Stimulated activated CD4-positive, alpha-beta T cell treated with anti-CD3 and anti-CD28 coated beads, Interleukin-15, amount 100 ng/mL, for 1 hour (primary cell): Measurements from ENCODE around the gene PLEKHM2.

Experiments used
- DNase-seq, 2 donors: peaks; one replicate each; pipeline ENCODE4 v3.0.0-alpha.2; 2020; ENCODE audit warnings: low read depth in 1 of 2, low spot score in 1 of 2

The PLEKHM2 gene

DNA sequence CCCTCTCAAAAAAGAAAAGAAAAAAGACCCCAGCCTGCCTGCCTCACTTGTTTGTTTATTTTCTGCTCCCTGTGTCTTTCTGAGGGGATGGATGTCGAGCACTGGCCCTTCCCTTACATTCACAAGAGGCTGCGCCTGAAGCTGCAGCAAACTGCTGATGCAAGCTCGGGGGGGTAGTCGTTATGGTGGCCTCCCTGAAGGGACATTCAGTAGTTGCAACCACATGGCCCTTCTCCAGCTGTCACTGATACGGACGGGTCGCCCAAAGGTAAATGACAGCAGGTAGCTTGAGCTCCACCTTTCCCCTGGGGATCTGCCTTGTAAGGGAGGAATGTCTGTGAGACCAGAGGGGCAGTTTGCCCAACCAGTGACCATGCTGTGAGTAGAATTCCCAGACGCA is 17.7 kb downstream of the PLEKHM2 start:
- no peak for DNase-seq

DNA sequence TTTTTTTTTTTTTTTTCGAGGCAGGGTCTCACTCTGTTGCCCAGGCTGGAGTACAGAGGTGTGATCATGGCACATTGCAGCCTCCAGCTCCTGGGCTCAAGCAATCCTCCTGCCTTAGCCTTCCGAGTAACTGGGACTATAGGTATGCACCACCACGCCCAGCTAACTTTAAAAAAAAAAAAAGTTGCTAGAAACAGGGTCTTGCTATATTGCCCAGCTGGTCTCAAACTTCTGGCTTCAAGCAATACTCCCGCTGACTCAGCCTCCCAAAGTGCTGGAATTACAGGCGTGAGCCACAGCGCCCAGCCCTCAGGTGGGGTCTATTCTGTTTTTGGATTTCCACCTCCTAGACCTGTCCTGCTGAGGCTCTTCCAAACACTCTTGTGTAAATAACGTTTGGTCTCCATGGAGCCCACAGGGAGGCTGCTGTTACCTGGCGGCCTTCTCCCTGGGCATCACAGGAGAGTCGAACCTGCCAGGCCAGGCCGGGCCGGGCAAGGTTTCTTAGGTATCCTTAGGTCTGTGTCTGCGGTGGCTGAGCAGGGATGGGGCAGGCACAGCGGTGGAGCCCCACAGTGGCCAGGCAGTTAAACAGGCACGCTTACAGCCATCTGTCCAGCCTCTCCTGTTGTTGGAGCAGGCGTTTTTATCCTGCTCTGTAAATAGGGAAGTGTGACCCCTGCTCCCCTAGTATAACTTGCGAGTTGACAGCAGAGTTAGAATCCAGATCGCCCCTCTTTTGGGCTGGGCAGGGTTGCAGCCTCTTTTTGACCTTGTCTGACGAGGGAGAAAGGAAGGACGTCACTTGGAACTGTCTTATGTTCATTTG is 18.8 kb downstream of the PLEKHM2 start:
- no peak for DNase-seq

GRCh38 chr1:15703562-15703961 is 19.4 kb downstream of the PLEKHM2 start:
- no peak for DNase-seq

DNA sequence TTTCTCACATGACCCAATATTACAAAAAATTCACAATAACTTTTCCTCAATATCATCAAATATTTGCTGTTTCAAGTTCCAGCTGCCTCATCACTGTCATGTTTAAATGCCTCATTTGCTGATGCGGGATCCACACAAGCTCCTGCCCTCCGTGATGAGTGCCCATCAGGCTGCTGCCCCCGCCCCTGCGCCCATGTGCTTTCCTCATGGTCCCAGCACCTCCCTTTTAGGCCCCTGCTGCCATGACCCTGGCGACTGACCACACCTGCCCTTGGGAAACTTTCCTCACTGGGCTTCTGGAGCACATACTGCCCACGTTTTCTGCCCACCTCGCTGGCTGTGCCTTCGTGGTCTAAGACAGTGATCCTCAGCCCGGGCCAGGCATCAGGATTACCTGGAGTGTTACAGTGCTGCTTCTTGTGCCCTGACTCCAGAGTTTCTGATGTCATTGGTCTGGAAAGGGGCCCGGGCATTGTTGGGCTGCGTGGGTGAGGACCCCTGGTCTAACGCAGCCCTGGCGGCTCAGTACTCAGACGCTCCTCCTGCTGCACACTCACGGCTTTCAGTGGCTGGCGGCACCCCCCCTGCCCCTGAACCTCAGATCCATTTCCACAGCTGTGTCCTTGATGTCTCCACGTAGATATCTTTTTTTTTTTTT is 20.5 kb downstream of the PLEKHM2 start:
- DNase-seq: no peak

DNA sequence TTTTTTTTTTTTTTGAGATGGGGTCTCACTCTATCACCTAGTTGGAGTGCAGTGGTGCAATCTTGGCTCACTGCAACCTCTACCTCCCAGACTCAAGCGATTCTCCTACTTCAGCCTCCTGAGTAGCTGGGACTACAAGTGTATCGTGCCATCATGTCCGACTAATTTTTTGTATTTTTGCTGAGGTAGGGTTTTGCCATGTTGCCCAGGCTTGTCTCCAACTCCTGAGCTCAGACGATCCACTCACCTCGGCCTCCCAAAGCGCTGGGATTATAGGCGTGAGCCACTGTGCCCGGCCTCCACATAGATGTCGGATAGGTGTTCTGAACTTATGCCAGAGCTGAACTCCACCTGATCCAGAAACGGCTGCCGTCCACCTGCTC is 21.1 kb downstream of the PLEKHM2 start:
- no peak for DNase-seq

DNA sequence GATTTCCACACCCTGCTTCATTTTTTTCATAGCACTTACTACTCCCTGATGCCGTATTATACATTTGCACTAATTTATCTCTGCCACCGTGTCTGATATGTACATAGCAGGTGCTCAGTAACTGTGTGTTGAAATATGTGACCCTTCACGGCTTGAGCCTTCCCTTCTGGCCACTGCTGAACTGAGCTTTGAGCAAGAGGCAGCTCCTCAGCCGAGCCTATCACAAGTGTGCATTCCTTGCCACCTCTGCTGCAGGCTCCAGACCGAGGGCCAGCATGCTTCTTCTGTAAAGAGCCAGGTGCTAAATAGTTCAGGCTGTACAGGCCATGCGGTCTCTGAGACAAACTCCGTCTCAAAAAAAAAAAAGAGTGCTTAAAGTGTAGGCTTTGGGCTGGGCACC is 22.6 kb downstream of the PLEKHM2 start:
- DNase-seq: no peak

GRCh38 chr1:15707239-15707925 is 23.3 kb downstream of the PLEKHM2 start:
- no peak for DNase-seq

GRCh38 chr1:15708486-15709137 is 24.5 kb downstream of the PLEKHM2 start:
- no peak for DNase-seq

DNA sequence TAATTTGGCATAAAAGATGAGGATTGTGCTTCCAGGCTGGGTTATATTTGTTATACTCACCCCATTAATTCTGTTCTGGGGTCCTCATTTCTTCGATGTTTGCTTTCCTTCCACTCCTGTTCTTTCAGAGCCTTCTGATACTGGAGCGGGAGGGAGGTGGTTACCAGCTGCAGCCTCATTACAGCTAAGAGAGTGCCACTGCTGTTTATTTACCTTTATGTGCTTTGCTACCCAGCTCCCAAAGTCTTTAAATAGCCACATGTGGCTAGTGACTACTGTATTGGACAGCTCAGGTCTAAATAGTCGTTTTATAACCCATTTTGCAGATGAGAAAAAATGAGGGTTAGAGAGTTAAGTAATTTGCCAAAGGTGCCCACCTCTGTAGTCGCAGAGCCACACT is 25.1 kb downstream of the PLEKHM2 start:
- DNase-seq: no peak

- DNase-seq: no peak
These were observed 28.0 kb downstream of the PLEKHM2 start for GRCh38 chr1:15712168-15712567.

GRCh38 chr1:15714406-15715136 is 30.5 kb downstream of the PLEKHM2 start:
- DNase-seq: no peak

DNA sequence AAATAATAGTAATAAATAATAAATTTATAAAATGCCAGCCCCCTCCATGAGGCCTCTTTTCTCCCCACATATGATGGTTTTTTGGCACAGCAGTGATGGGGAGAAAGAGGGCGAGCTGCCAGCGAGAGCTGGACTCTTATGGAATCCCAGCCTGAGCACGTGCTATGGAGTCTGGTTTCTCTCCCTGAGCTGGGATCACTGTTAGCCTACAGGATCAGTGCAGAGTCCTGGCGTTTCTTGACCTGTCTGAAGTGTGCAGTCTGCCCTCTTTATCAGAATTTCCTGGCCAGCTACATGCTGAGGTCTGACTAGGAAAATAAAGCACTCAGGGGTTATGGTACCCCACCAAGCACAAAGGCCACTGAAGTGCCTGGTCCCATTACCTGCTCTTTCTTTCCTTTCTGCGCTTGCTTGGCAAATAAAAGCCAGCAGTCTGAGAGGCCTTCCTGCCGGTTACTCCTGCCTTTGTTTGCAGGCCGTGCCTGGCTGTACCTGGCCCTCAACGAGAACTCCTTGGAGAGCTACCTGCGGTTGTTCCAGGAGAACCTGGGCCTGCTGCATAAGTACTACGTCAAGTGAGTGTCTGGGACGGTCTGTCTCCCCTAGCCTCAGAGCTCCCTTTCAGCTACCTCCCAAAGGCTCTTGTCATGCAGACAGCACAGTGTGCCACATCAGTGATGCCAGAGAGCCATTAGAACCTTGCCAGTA is 33.5 kb downstream of the PLEKHM2 start:
- no peak for DNase-seq

GRCh38 chr1:15718199-15718601 is 34.1 kb downstream of the PLEKHM2 start:
- DNase-seq: no peak

- DNase-seq: no peak
These were observed 35.4 kb downstream of the PLEKHM2 start for GRCh38 chr1:15719381-15720120.

DNA sequence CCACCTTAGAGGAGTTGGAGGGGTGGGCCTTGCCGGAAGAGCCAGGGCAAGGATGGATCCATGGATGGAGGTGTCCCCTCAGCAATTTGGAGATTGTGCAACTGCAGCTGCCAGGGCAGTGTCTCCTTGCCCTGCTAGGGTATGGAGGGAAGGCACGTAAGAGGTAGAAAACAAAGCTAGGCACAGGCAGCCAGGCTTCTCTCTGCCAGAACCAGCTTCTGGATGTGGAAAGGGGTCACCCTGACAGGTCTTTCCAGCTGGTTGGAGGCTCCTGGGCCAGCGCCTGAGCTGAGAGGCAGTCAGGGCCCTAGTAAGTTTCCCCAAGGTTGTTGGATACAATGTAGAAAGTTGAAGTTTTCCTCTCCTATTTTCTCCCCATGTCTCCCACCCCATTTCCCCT is 36.7 kb downstream of the PLEKHM2 start:
- DNase-seq: no peak

DNA sequence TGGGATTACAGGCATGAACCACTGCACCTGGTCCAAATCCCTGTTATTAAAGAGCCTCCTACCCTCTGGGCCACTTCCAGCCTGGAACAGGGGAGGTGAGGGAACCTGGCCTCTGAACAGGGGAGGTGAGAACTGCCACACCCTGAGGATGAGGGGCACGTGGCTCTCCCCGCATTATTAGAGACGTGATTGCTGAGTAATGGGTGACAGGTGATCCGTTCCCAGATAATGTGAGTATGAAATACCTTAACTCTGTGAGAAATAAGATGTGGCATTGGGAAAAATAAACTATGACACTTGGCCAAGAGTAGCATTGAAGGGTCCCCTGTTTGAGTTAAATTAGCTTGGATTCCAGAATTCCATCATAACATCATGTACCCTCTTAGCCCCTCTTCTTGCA is 38.3 kb downstream of the PLEKHM2 start:
- DNase-seq: no peak

- DNase-seq: no peak
These were observed 38.9 kb downstream of the PLEKHM2 start for GRCh38 chr1:15722836-15723532.

GRCh38 chr1:15723631-15724246 is 39.6 kb downstream of the PLEKHM2 start:
- no peak for DNase-seq
